ENCODE data around the gene TINAGL1.
"Not testable (repeated sequence)": the region's sequence is repeated elsewhere in the genome, so short reads cannot be mapped to it uniquely, and the experiment has no call there.

TINAGL1 gene

DNA sequence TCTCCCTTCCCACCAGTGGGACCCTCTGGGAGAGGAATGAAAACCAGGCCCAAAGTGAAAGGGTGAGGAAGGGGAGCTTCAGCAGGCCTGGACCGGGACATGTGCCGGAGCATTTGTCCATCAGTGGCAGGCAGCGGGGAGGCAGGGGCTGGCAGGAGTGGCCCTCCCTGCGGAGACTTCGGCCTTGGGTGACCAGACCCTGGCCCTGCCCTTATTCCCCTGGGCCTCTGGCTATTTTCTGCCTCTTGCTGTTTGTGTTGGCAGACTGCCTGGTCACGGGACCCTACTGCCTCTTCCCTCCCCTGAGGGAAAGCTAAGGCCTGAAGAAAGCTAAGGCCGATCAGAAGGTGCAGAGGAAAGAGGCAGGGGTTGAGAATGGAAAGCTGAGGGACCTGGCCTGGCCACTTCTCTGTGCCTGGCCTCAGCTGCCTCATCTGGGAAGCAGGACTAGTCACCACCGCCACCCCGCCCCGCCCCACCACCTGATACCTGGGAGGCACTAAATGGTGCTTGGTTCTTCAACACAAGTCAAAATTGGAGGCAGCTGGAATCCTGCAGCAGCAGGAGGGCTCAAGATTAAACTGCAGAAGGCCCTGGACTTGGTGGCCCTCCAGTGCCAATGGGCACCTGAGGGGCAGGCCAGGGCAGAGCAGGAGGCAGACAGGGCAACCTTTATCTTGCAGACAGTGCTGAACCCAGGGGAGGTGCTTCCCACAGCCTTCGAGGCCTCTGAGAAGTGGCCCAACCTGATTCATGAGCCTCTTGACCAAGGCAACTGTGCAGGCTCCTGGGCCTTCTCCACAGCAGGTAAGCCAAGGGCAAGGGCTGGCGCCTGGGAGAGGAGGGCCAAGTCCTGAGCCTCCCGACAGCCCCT is 7.9 kb downstream of the TINAGL1 start:
- DNase-seq, result no peak

DNA sequence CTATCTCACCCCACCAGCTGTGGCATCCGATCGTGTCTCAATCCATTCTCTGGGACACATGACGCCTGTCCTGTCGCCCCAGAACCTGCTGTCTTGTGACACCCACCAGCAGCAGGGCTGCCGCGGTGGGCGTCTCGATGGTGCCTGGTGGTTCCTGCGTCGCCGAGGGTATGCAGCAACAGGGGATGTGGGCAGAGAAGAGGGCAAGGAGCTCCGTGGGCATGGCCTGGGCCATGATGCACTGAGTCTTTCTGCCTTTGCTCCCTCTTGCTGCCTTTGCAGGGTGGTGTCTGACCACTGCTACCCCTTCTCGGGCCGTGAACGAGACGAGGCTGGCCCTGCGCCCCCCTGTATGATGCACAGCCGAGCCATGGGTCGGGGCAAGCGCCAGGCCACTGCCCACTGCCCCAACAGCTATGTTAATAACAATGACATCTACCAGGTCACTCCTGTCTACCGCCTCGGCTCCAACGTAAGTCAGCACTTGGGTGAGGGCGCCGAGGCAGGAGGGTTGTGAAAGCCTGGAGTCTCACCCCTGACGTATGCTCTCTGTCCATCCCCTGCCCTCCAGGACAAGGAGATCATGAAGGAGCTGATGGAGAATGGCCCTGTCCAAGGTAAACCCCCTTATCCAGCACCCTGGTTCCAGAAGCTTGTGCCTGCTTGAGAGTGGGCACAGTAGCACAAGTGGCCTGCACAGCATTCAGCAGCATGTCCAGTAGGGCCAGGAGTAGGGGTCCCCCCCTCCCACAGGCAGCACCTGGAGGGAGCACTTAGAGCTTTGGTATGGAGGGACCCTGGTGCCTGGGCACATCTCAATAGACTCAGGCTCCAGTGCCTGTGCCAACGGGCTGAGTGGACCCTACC is 8.8 kb downstream of the TINAGL1 start:
- DNase-seq, result no peak

DNA sequence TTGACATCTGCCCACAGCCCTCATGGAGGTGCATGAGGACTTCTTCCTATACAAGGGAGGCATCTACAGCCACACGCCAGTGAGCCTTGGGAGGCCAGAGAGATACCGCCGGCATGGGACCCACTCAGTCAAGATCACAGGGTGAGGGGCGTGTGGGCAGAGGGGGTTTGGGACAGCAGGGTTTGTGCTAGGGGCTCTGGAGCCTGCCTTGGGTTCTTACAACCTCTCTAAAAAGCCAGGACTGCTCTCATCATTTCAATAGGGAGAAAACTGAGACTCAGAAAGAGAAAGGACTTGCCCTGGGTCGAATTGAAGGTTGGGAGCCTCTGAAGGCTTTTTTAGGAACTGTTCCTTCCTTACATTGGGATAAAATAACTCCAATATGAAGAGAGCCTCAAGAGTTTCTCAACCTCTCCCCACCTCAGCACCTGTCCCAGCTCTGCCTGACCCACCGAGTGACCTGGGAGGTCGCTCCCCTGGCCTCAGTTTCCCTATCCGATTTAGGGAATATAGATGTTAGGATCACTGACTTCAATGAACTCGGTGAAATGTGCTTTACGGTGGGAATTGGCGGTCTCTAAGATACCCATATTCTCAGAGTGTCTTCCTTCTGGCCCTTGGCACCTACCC is 9.5 kb downstream of the TINAGL1 start:
- no peak for DNase-seq

DNA sequence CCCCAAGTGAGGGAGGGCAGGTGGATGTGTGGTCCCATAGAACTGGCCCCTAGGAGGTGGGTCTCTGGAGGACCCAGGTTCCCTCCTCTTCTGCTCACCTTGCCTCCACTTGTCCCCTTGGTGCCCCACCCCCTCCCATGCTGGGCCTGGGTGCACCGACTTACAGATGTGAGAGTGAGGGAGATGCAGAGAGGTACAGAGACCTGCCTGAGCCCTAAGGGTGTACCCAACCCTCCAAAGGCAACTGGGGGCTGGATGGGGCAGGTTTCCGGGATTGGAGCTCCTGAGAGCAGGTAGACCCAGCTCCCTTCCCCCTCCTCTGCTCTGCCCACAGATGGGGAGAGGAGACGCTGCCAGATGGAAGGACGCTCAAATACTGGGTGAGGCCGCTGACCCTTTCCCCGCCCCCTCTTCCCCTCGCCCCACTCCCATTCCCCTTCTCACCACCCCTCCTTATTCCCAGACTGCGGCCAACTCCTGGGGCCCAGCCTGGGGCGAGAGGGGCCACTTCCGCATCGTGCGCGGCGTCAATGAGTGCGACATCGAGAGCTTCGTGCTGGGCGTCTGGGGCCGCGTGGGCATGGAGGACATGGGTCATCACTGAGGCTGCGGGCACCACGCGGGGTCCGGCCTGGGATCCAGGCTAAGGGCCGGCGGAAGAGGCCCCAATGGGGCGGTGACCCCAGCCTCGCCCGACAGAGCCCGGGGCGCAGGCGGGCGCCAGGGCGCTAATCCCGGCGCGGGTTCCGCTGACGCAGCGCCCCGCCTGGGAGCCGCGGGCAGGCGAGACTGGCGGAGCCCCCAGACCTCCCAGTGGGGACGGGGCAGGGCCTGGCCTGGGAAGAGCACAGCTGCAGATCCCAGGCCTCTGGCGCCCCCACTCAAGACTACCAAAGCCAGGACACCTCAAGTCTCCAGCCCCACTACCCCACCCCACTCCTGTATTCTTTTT is 10.3 kb downstream of the TINAGL1 start:
- no peak for DNase-seq

DNA sequence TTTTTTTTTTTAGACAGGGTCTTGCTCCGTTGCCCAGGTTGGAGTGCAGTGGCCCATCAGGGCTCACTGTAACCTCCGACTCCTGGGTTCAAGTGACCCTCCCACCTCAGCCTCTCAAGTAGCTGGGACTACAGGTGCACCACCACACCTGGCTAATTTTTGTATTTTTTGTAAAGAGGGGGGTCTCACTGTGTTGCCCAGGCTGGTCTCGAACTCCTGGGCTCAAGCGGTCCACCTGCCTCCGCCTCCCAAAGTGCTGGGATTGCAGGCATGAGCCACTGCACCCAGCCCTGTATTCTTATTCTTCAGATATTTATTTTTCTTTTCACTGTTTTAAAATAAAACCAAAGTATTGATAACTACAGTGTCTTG is 11.0 kb downstream of the TINAGL1 start:
- not testable (repeated sequence) for DNase-seq

DNA sequence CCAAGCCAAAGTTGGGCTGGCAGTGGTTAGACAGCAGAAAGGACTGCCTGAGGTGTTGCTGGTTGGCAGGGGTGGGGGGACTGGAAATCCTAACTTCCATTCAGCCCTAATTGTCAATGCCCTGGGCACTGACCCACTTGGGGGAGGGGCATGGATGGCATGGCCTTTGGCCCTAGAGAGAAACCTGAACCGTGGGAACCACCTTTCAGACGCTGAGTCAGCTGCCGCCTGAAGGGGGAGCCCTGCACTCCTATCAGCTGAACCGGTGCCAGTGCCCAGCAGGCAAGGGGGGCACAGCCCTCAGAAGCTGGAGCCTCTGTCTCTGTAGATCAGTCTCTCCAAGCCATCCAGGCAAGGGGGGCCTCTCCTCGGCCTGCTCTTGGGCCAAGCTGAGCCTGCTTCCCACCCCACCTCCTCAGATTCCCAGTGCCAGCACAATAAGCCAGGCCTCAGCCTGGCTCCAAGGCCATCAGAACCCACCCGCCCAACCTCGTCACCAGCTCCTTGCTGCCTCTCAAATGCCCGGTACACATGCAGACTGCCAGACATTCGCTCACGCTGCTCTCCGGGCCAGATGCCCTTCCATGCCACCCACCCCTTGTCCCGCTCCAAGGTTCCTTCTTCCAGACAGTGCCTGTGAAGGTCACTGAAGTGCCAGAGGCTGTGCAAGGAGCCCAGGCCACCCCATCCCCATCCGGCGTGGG is 11.6 kb downstream of the TINAGL1 start:
- DNase-seq, result peak; percentile 19

DNA sequence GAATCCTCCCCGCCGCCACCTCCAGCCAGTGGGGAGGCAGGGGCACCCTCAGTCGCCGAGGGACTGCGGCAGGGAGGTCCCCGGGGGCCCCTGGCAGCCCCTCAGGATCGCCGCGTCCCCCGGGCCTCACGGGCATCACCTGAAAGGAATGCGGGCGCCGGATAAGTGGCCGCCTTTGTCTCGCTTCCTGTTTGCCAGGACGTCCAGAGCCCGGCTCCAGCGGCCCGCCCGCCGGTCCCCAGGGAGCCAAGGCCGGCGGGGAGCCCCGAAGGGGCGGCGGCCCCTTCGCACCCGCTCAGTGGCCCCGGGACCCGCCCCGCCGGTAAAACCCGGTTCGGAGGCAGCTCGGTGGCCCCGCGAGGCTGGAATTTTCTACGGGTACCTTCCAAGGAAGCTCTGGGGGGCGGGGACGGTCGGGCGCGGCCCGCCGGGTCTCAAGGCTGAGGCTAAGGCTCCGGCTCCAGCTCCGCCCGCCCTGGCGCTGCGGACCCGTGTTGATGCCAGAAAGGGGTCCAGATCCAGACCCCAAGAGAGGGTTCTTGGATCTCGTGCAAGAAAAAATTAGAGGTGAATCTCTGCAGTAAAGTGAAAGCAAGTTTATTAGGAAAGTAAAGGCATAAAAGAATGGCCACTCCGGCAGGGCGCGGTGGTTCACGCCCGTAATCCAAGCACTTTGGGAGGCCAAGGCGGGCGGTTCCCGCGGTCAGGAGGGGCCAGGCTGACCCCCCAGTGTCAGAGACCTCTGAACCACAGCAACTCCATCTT is 12.6 kb downstream of the TINAGL1 start:
- no peak for DNase-seq

DNA sequence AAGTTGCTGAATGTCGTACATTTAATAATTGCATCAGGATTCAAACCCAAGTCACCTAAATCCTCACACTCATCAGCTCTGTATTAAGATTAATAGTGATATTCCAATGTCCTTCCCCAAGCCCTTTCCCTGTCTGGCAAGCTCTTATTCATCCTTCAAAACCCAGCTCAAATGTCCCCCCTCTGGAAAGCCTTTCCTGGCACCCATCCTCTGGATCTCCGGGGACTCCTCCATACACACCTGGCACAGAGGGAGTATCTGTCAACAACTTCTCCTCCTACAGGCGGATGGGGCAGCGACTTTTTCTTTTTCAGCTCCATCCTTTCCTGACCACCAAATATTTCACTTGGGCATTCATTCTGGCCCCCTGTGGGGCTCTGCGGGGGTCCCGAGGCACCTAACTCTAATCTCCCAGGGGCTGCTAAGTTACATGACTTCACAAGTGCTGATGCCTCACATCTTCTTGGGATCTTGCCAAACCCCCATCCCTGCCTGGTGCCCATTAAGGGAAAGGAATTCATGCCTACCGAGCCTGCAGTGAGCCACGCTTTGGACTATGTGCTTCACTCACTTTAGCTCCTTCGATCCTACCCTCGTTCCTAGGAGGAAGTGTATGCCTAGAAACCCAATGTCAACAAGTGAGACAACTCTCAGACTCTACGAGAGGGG is 15.2 kb downstream of the TINAGL1 start:
- no peak for DNase-seq

DNA sequence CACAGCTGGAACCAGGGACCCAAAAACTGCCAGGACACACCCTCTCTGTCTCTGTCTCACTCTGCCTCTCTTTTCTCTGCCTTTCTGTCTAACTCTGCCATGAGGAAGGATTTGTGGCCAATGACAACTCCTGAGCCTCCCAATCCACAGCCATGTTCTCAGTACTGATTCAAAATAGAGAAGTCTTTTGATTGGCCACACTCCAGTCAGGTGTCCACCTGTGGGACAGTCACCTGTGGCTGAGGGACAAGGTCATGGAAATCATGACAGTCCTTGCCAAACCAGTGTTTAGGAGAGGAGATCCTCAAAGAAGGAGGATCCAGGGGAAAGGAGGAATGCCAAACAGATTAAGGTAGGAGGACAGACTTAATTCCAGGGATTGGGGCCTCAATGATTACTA is 15.8 kb downstream of the TINAGL1 start:
- DNase-seq, result no peak

DNA sequence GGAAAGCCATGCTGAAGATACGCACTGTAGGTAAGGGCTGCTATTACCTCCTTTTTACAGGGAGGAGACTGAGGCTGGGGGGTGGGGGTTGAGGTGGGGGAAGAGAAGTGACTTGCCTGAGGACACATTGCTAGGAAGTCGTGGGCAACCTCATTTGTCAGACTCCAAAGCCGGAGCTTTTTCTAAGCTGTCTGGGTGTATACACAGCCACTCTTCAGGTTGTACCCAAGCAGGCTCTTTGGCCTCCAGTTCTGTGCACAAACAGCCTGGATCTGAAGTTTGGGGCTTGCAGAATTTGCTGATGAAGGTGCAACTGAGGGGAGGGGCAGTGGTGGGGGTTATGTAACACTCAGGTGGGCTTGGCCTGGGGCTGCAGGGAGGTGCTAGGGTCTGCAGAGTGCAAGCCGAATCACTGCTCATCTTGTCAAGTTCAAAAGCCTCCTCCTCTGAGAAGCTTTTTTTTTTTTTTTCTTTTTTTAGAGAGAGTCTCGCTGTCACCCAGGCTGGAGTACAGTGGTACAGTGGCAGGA is 16.9 kb downstream of the TINAGL1 start:
- DNase-seq, result no peak

DNA sequence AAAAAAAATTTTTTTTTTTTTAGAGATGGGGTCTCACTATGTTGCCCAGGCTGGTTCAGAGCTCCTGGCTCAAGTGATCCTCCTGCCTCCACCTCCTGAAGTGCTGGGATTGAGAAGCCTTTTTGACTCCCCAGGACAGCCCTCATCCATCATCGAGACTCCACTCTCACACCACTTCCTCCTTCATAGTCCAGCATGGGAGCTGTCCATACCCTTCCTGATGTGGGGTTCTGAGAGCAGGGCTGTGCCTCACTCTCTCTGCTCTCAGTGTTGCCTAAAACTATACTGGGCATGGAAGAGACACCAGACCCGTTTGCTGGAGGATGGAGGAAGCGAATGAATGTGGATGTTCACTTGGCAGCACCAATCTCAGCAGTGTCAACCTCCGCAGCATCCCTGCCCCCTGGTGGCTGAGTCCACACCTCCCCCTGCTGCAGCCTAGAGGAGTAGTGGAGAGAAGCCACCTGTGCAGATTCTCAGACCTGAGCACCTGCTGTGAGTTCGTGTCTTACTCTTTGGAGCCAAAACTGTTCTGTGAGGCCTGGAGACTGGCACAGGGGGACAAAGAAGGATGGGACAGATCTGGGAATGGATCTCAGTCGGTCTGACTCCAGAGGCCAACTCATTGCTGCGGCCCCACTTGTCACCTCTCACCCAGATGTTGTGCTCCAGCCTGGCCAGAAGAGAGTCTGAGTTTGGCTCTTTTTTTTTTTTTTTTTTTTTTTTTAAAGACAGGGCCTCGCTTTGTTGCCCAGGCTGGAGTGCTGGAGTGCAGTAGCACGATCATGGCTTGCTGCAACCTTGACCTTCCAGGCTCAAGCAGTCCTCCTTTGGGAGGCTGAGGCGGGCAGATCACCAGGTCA is 17.7 kb downstream of the TINAGL1 start:
- peak; percentile 39 for DNase-seq

DNA sequence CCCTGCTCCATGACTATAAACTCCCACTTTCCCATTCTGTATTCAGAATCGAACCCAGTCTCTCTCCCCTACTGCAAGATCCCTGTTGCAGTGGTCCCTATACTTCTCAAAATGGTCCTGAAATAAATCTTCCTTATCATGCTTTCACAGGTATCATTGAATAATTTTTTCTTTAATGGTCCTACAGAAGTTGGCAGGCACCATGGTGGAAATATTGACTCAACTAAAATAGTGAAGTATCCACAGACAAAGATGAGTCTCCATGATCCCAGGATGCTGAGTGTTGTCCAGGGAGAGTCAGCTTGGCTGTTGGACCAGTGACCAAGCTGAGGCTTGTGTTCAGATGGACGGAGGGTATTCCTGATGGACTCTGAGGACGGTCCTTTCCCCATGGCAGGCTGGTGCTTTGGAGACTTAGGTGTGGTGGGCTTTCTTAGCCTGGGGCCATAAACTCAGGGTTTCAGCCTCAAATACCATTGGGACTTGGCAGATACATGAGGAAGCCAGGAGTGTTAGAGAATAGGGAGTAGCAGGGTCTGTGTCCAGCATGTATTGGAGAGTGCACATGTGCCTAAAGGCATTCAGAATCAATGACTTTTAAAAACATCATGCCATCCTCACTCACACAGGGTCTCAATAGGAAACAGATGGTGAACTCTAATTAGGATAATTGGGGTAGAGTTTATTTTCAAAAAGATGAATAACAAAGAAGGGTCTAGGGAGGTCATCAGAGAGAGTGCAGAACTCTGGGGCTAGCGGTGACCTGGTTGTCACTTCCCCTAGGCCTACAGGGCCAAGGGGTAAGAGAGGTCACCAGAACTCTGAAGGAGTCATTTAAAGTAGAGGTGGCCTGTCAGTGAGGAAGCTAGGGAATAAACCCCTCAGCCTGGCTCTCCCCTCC is 19.8 kb downstream of the TINAGL1 start:
- DNase-seq, result no peak

DNA sequence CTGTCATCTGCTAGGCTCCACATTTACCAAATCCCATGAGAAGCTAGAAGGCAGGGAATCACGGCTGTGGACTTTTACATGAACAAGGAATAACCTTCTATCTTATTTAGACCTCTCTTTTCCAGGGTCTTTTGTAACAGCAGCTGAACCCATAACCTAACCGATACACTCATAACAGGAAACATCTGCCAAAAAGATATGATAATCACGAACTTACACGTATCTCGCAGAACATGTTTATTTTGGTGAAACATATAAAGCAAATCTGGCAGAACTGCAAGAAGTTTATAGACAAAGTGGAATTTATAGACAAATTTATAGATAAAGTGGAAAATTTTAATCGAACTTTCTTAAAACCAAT is 20.4 kb downstream of the TINAGL1 start:
- DNase-seq, result no peak

DNA sequence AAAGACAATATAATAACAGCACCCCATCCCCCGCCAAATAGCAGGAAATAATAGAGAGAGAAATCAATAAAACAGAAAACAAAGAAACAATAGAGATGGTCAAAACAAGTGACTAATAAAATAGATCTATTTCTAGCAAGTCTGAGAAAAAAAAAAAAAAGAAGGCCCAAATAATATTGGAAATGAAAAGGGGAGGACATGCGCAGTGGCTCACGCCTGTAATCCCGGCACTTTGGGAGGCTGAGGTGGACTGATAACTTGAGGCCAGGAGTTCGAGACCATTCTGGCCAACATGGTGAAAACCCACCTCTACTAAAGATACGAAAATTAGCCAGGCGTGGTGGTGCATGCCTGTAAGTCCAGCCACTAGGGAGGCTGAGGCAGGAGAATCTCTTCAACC is 22.7 kb downstream of the TINAGL1 start:
- no peak for DNase-seq

DNA sequence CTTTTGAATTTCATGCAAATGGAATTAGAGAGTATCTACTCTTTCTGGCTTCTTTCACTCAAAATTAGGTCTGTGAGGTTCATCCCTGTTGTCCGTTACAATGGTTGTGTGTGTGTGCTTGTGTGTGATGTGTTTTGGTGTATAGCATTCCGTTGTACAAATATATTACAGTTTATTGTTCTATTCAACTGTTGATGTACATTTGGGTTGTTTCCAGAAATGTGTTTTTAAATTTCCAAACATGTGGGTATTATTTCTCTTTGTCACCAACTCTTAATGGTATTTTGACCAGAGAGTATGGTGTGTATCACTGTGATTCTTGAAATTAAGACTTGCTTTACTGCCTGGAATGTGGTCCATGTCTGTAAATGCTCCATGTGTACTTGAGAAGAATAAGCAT is 24.3 kb downstream of the TINAGL1 start:
- DNase-seq, result no peak

DNA sequence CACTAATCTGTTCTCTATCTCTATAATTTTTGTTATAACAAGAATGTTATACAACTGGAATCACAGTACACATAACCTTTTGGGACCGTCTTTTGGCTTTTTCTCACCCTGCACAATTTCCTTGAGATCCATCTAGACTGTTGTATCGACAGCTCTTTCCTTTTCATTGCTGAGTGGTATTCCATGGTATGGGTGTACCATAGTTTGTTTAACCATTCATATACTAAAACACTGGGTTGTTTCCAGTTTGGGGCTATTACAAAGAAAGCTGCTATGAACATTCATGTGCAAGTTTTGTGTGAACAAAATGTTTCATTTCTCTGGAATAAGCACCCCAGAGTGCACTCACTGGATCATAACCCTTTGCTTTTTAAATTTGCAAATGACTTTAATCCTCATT is 25.8 kb downstream of the TINAGL1 start:
- DNase-seq, result no peak

DNA sequence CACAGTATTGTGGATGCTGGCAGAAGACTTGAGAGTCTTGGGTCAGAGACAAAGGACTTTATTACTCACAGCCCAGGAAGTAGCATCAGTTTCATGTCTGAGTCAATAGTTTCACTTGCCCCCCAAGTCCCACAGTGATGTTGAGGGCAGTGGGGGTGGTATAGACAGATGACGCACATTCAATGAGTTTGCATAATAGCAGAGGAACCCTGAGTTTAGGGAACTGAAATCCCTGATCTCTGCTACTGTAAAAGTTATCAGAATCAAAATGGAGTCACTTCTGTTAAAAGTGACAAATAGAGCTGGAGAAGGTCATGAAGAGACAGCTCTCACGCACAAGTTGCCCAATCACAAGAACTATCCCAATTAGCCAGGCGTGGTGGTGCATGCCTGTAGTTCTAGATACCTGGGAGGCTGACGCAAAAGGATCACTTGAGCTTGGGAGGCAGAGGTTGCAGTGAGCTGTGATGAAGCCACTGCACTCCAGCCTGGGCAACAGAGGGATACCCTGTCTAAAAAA is 29.7 kb downstream of the TINAGL1 start:
- peak; percentile 33 for DNase-seq

DNA sequence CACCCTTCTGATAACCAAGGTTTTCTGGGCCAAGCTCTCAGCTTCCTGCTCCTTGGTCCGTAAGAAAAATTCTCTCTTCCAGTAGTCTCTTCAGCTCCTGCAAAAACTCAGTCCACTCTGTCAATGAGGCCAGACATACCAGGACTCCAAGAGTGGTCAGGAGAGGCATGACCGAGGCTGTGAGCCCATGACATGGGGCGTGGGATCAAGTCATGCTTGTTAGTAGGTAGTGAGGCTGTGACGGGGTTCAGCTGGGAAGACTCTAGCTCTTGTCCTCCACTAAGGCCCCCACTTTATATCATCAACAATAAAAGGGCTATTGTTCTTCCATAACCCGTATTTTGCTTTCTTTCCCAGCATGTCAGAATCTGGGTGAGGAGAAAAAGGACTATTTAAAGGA is 31.0 kb downstream of the TINAGL1 start:
- DNase-seq, result no peak

Measured in NK-92 treated with Interleukin-12 subunit alpha and Interleukin-12 subunit beta, amount 100 ng/mL, for 24 hours (cell line).